Karpas-422 (cell line): ENCODE measurements around the gene OR10H3. TPM values are rescaled to one million over a fixed set of nuclear protein-coding genes. Genes with fewer than 3 reads are reported as not detected.

Source experiments
- DNase-seq: peaks from one replicate; pipeline ENCODE4 v3.0.0-alpha.2; 2015
- H2AFZ ChIP-seq: fragments of 200-600 bp; sonication (generic); 2 replicates; pipeline ENCODE4 v1.6.1; 2014; ENCODE audit warnings: antibody characterized with exemption, low read length, mixed read lengths
- H3K27ac ChIP-seq: fragments of 200-600 bp; sonication (generic); 2 replicates; pipeline ENCODE4 v1.5.1; 2014; ENCODE audit warnings: mild to moderate bottlenecking, low read length, moderate library complexity
- H3K27me3 ChIP-seq: fragments of 200-600 bp; sonication (generic); 2 replicates; pipeline ENCODE4 v1.6.1; 2014; ENCODE audit warnings: low read length, mixed read lengths
- H3K36me3 ChIP-seq: fragments of 200-600 bp; sonication (generic); 2 replicates; pipeline ENCODE4 v1.6.1; 2014; ENCODE audit warnings: low read length, mixed read lengths; ENCODE audit not compliant: insufficient read depth
- H3K4me1 ChIP-seq: fragments of 200-600 bp; sonication (generic); 2 replicates; pipeline ENCODE4 v1.6.1; 2014; ENCODE audit warnings: mild to moderate bottlenecking, low read length, mixed read lengths
- H3K4me2 ChIP-seq: fragments of 200-600 bp; sonication (generic); 2 replicates; pipeline ENCODE4 v1.6.1; 2014; ENCODE audit warnings: low read length, low read depth, mild to moderate bottlenecking; ENCODE audit not compliant: poor library complexity, severe bottlenecking
- H3K4me3 ChIP-seq: fragments of 200-600 bp; sonication (generic); 2 replicates; pipeline ENCODE4 v1.5.1; 2014; ENCODE audit warnings: mild to moderate bottlenecking, antibody characterized with exemption, low read length, mixed read lengths
- H3K79me2 ChIP-seq: fragments of 200-600 bp; sonication (generic); 2 replicates; pipeline ENCODE4 v1.6.1; 2014; ENCODE audit warnings: mild to moderate bottlenecking, low read length, mixed read lengths
- H3K9ac ChIP-seq: fragments of 200-600 bp; sonication (generic); 2 replicates; pipeline ENCODE4 v1.6.0; 2014; ENCODE audit warnings: low read length
- H3K9me2 ChIP-seq: fragments of 200-600 bp; sonication (generic), shearing (Covaris generic); replicated peaks from 2 replicates; pipeline ENCODE4 v1.6.0; 2014; ENCODE audit warnings: mild to moderate bottlenecking, low read length, moderate library complexity; ENCODE audit not compliant: insufficient read depth
- H3K9me3 ChIP-seq: fragments of 300-700, 200-600 bp; sonication (generic); 2 replicates; pipeline ENCODE4 v1.6.1; 2014; ENCODE audit warnings: low read length, mixed read lengths
- H4K20me1 ChIP-seq: fragments of 200-600 bp; sonication (generic); 2 replicates; pipeline ENCODE4 v1.6.1; 2014; ENCODE audit warnings: mild to moderate bottlenecking, antibody characterized with exemption, low read length, low read depth; ENCODE audit not compliant: insufficient read depth
- total RNA-seq: library from RNA; depleted of rRNA; stranded (reverse); fragments of >200 nt; shearing (Covaris generic); gene quantifications from 2 replicates; pipeline ENCODE4 v1.2.3, GENCODE V29; 2014; ENCODE audit warnings: low replicate concordance

OR10H3 gene
- total RNA-seq, 1 experiment from 2014 or later = not detected

GRCh38 chr19:15722956-15723355 is 14.8 kb upstream of the OR10H3 start:
- no peaks in the 10 kb centered on the region for H3K9me2 ChIP-seq
- no peaks in the 10 kb centered on the region for H3K27me3 ChIP-seq
- DNase-seq = no peak
- H3K4me2 ChIP-seq = no peak overlapping the region
- H2AFZ ChIP-seq = no peak overlapping the region
- no peaks in the 10 kb centered on the region for H3K9me3 ChIP-seq
- no peaks in the 10 kb centered on the region for H3K36me3 ChIP-seq
- no peaks in the 10 kb centered on the region for H3K79me2 ChIP-seq
- no peaks in the 10 kb centered on the region for H3K4me1 ChIP-seq
- H4K20me1 ChIP-seq = no peaks in the 10 kb centered on the region
- no peak overlapping the region for H3K27ac ChIP-seq
- no peak overlapping the region for H3K4me3 ChIP-seq
- no peak overlapping the region for H3K9ac ChIP-seq

GRCh38 chr19:15727724-15728123 is 10.1 kb upstream of the OR10H3 start, which contains the start of gene OR10H2:
OR10H2 (plus strand) TSS chr19:15728024; CDS start chr19:15728044, 20 bp downstream.
- Histone ChIP-seq H3K9me3 (no peaks in the 10 kb centered on the region), H3K9ac (no peak within 1 kb of the TSS), H3K4me3 (no peak within 1 kb of the TSS), H3K27ac (no peak within 1 kb of the TSS), H4K20me1 (no peaks in the 10 kb centered on the region), H2AFZ (no peak within 1 kb of the TSS), H3K79me2 (no peaks in the 10 kb centered on the region), H3K4me2 (no peak within 1 kb of the TSS), H3K9me2 (no peaks in the 10 kb centered on the region), H3K4me1 (no peaks in the 10 kb centered on the region), H3K27me3 (no peaks in the 10 kb centered on the region), H3K36me3 (no peaks in the 10 kb centered on the region)
- DNase-seq = no peak

GRCh38 chr19:15730538-15730937 is 7.2 kb upstream of the OR10H3 start:
- DNase-seq = no peak
- Histone ChIP-seq H3K9ac (no peak overlapping the region), H2AFZ (no peak overlapping the region)

GRCh38 chr19:15732388-15732787 is 5.4 kb upstream of the OR10H3 start:
- Histone ChIP-seq H3K36me3 (no peaks in the 10 kb centered on the region), H4K20me1 (no peaks in the 10 kb centered on the region), H3K9me3 (no peaks in the 10 kb centered on the region), H3K4me3 (no peak overlapping the region), H3K4me1 (no peaks in the 10 kb centered on the region), H3K27ac (no peak overlapping the region), H3K79me2 (no peaks in the 10 kb centered on the region), H3K27me3 (no peaks in the 10 kb centered on the region), H3K9me2 (no peaks in the 10 kb centered on the region), H2AFZ (no peak overlapping the region), H3K4me2 (no peak overlapping the region), H3K9ac (no peak overlapping the region)
- DNase-seq = no peak

More at GRCh38 chr19:15730538-15730937, 7.2 kb upstream of the OR10H3 start:
- Histone ChIP-seq H3K9me2 (no peaks in the 10 kb centered on the region), H4K20me1 (no peaks in the 10 kb centered on the region), H3K27me3 (no peaks in the 10 kb centered on the region), H3K4me1 (no peaks in the 10 kb centered on the region), H3K36me3 (no peaks in the 10 kb centered on the region), H3K27ac (no peak overlapping the region), H3K4me3 (no peak overlapping the region), H3K4me2 (no peak overlapping the region), H3K9me3 (no peaks in the 10 kb centered on the region), H3K79me2 (no peaks in the 10 kb centered on the region)

- Histone ChIP-seq H3K9ac (no peak overlapping the region), H2AFZ (no peak overlapping the region), H3K4me2 (no peak overlapping the region), H4K20me1 (no peaks in the 10 kb centered on the region), H3K27ac (no peak overlapping the region), H3K9me2 (no peaks in the 10 kb centered on the region), H3K4me1 (no peaks in the 10 kb centered on the region), H3K36me3 (no peaks in the 10 kb centered on the region), H3K27me3 (no peaks in the 10 kb centered on the region), H3K4me3 (no peak overlapping the region), H3K79me2 (no peaks in the 10 kb centered on the region), H3K9me3 (no peaks in the 10 kb centered on the region)
- DNase-seq = no peak
These were observed 3.9 kb upstream of the OR10H3 start for GRCh38 chr19:15733895-15734294.

- Histone ChIP-seq H3K4me2 (no peak overlapping the region), H3K79me2 (no peaks in the 10 kb centered on the region), H4K20me1 (no peaks in the 10 kb centered on the region), H3K9me2 (no peaks in the 10 kb centered on the region), H2AFZ (no peak overlapping the region), H3K27me3 (no peaks in the 10 kb centered on the region), H3K9ac (no peak overlapping the region), H3K9me3 (no peaks in the 10 kb centered on the region; the same call in 1 of the 2 replicates), H3K27ac (no peak overlapping the region), H3K36me3 (no peaks in the 10 kb centered on the region), H3K4me3 (no peak overlapping the region), H3K4me1 (no peaks in the 10 kb centered on the region)
- no peak for DNase-seq
These were observed 3.0 kb downstream of the OR10H3 start for GRCh38 chr19:15740785-15741184.

GRCh38 chr19:15748239-15748638 is 10.5 kb downstream of the OR10H3 start:
- Histone ChIP-seq H3K36me3 (no peaks in the 10 kb centered on the region), H4K20me1 (no peaks in the 10 kb centered on the region), H2AFZ (no peak overlapping the region), H3K27me3 (no peaks in the 10 kb centered on the region), H3K4me1 (no peaks in the 10 kb centered on the region), H3K9me3 (no peaks in the 10 kb centered on the region), H3K79me2 (no peaks in the 10 kb centered on the region), H3K9me2 (no peaks in the 10 kb centered on the region), H3K4me3 (no peak overlapping the region), H3K9ac (no peak overlapping the region), H3K27ac (no peak overlapping the region), H3K4me2 (no peak overlapping the region)
- no peak for DNase-seq

GRCh38 chr19:15758379-15758778 is 20.6 kb downstream of the OR10H3 start:
- H3K4me2 ChIP-seq = no peak overlapping the region
- no peaks in the 10 kb centered on the region for H3K36me3 ChIP-seq
- no peaks in the 10 kb centered on the region for H3K79me2 ChIP-seq
- H3K27ac ChIP-seq = no peak overlapping the region
- H3K4me1 ChIP-seq = no peaks in the 10 kb centered on the region
- no peak overlapping the region for H3K9ac ChIP-seq
- no peaks in the 10 kb centered on the region for H3K9me3 ChIP-seq
- 0 out of 2 replicates have a peak, but pooled peaks cover 4% of the 10 kb centered on the region for H4K20me1 ChIP-seq
- H3K9me2 ChIP-seq = no peaks in the 10 kb centered on the region
- DNase-seq = no peak
- no peak overlapping the region for H2AFZ ChIP-seq
- H3K27me3 ChIP-seq = no peaks in the 10 kb centered on the region
- no peak overlapping the region for H3K4me3 ChIP-seq
